Stomach (tissue), 9 donors: ENCODE measurements around the gene TPST2. TPM values are rescaled to one million over a fixed set of nuclear protein-coding genes. Genes with fewer than 3 reads are reported as not detected.

Experiments
- DNase-seq, 2 donors: peaks; one replicate each; pipeline versions ENCODE4 v3.0.0 to v3.0.0-alpha.2; 2013 to 2019
- H3K27ac ChIP-seq, 5 donors: fragments of 200-600 bp in 4 of 5; sonication (generic) in 4 of 5; one replicate each; pipeline ENCODE4 v1.5.1; 2013 to 2019; ENCODE audit warnings: mild to moderate bottlenecking in 1 of 5, moderate library complexity in 1 of 5
- H3K27me3 ChIP-seq, 3 donors: fragments of 200-600 bp; sonication (generic); one replicate each; pipeline ENCODE4 v1.5.1; 2017 to 2019; ENCODE audit warnings: mixed run types in 1 of 3
- H3K36me3 ChIP-seq, 4 donors: fragments of 200-600 bp; sonication (generic); 1 replicate in 3 of 4; 2 replicates in 1 of 4; pipeline ENCODE4 v1.5.1; 2016 to 2019
- H3K4me1 ChIP-seq, 4 donors: fragments of 200-600 bp; sonication (generic); one replicate each; pipeline ENCODE4 v1.5.1; 2016 to 2019
- H3K4me3 ChIP-seq, 4 donors: fragments of 200-600 bp; sonication (generic) in 3 of 4; one replicate each; pipeline ENCODE4 v1.5.1; 2016 to 2019; ENCODE audit warnings: mild to moderate bottlenecking in 1 of 4
- H3K9me3 ChIP-seq, 4 donors: fragments of 200-600 bp; sonication (generic); one replicate each; pipeline ENCODE4 v1.5.1; 2016 to 2019
- CTCF ChIP-seq, 7 experiments: fragments of 450-650 bp in 4 of 7; fragments of 200-600 bp in 3 of 7; sonication (generic) in 3 of 7; IDR thresholded peaks; one replicate each; pipeline ENCODE4 v1.5.1; 2016 to 2019; ENCODE audit warnings: antibody characterized with exemption in 7 of 7, control low read depth in 2 of 7, mild to moderate bottlenecking in 1 of 7
- EP300 ChIP-seq: sonication (generic); formaldehyde crosslinking; IDR thresholded peaks from one replicate; pipeline ENCODE4 v1.6.1; 2017; ENCODE audit warnings: antibody characterized with exemption
- POLR2A ChIP-seq, 4 donors: fragments of 450-650 bp; IDR thresholded peaks; one replicate each; pipeline ENCODE4 v1.6.1; 2016; ENCODE audit warnings: antibody characterized with exemption in 4 of 4, control low read depth in 2 of 4, mild to moderate bottlenecking in 1 of 4, moderate library complexity in 1 of 4
- POLR2AphosphoS5 ChIP-seq, 3 donors: sonication (generic); formaldehyde crosslinking; IDR thresholded peaks; one replicate each; pipeline ENCODE4 v1.6.1; 2016; ENCODE audit warnings: antibody characterized with exemption in 3 of 3
- WGBS, 5 donors: extraction: QIAGEN DNeasy Blood & Tissue Kit in 3 of 5; methylation state at CpG; one replicate each; pipeline versions ENCODE4 v1.1.5 to v1.1.7; 2013 to 2018; 5-methylcytosine and 5-hydroxymethylcytosine counted together
- intact Hi-C: fragments of 100-400 bp; cut with DNase I; formaldehyde crosslinking; loops from one replicate; pipeline ENCODE4 v1.15.1; 2023; ENCODE audit warnings: low total_unique reads
- polyA plus RNA-seq, 3 donors: library from polyadenylated mRNA; stranded (reverse); fragments of 200-250 nt; gene quantifications; one replicate each; pipeline ENCODE4 v1.2.3, GENCODE V29; 2013
- total RNA-seq, 5 donors: library from RNA; depleted of rRNA; stranded (reverse); fragments of >200 nt; gene quantifications; one replicate each; pipeline versions ENCODE4 v1.1.0 to v1.2.3, GENCODE V29; 2014 to 2016
- donor health status: healthy with polysubstance abuse.
- donor health status: Bipolar disorder and iron deficiency.
- donor health status: healthy.

TPST2 gene
- total and polyA plus RNA-seq, 8 donors, result 5.3 to 88.3 (median 10.4) TPM

GRCh38 chr22:26499188-26499703 lies 90.7 kb downstream of the TPST2 start:
- intact Hi-C loops, result no loop called here
- DNase-seq, result no peak
- TF ChIP-seq CTCF (IDR thresholded peaks at IDR 0.05) (no peak), EP300 (no peak), POLR2A (IDR thresholded peaks at IDR 0.05) (no peak), POLR2AphosphoS5 (IDR thresholded peaks at IDR 0.05) (no peak)
- H3K36me3 ChIP-seq, result peaks cover 76 to 100% (median 100%) of the 10 kb centered on the region in 4 donors
- no peaks in the 10 kb centered on the region for H3K9me3 ChIP-seq
- H3K27me3 ChIP-seq, result no peaks in the 10 kb centered on the region
- H3K4me3 ChIP-seq, result no peak overlapping the region
- peaks cover 0 to 12% (median 2%) of the 10 kb centered on the region in 4 donors for H3K4me1 ChIP-seq
- H3K27ac ChIP-seq, result no peak overlapping the region
- 92 to 93% (median 92%) methylated on average over 19 to 25 of the region's 25 CpGs for WGBS, 5 donors

- intact Hi-C loops, result no loop called here
- no peak for DNase-seq
- H3K27me3 ChIP-seq, result no peaks in the 10 kb centered on the region
- H3K27ac ChIP-seq, result no peak overlapping the region
- H3K4me3 ChIP-seq, result no peak overlapping the region
- TF ChIP-seq EP300, result no peak
- TF ChIP-seq POLR2A (IDR thresholded peaks at IDR 0.05), result no peak
- no peak for TF ChIP-seq CTCF (IDR thresholded peaks at IDR 0.05)
- TF ChIP-seq POLR2AphosphoS5 (IDR thresholded peaks at IDR 0.05), result no peak
- no peaks in the 10 kb centered on the region for H3K9me3 ChIP-seq
- peaks cover 80 to 100% (median 100%) of the 10 kb centered on the region in 4 donors for H3K36me3 ChIP-seq
- no peaks in the 10 kb centered on the region for H3K4me1 ChIP-seq
- WGBS, 5 donors, result 61 to 84% (median 72%) methylated on average over 4 of the region's 4 CpGs
Measured at GRCh38 chr22:26496456-26496855, 93.5 kb downstream of the TPST2 start.

- DNase-seq, result no peak
- H3K27ac ChIP-seq, result no peak overlapping the region
- H3K4me3 ChIP-seq, result no peak overlapping the region
- peaks cover 74 to 100% (median 99%) of the 10 kb centered on the region in 4 donors for H3K36me3 ChIP-seq
- TF ChIP-seq EP300 (no peak), POLR2AphosphoS5 (IDR thresholded peaks at IDR 0.05) (no peak), CTCF (IDR thresholded peaks at IDR 0.05) (no peak), POLR2A (IDR thresholded peaks at IDR 0.05) (no peak)
- intact Hi-C loops, result no loop called here
- H3K9me3 ChIP-seq, result no peaks in the 10 kb centered on the region
- H3K4me1 ChIP-seq, result peaks cover 0 to under 1% (median 0%) of the 10 kb centered on the region in 4 donors
- no peaks in the 10 kb centered on the region for H3K27me3 ChIP-seq
Measured at GRCh38 chr22:26494506-26494905, 95.4 kb downstream of the TPST2 start.

GRCh38 chr22:26492220-26492619 lies 97.7 kb downstream of the TPST2 start:
- TF ChIP-seq CTCF (IDR thresholded peaks at IDR 0.05) (no peak), POLR2AphosphoS5 (IDR thresholded peaks at IDR 0.05) (no peak), POLR2A (IDR thresholded peaks at IDR 0.05) (no peak), EP300 (no peak)
- Histone ChIP-seq H3K27me3 (no peaks in the 10 kb centered on the region), H3K27ac (peak overlapping the region in 1 of 5 donors; percentile 1), H3K36me3 (peaks cover 58 to 100% (median 99%) of the 10 kb centered on the region in 4 donors), H3K4me1 (peaks cover 0 to 3% (median 0%) of the 10 kb centered on the region in 4 donors), H3K4me3 (no peak overlapping the region), H3K9me3 (no peaks in the 10 kb centered on the region)
- WGBS, 5 donors, result 78 to 90% (median 83%) methylated on average over 9 of the region's 9 CpGs
- peak in 1 of 2 donors; percentile 44 for DNase-seq
- intact Hi-C loops, result no loop called here
